ENCODE results near the gene ASIC4. TPM values are rescaled to one million over a fixed set of nuclear protein-coding genes. Genes with fewer than 3 reads are reported as not detected.

The ASIC4 gene
- total RNA-seq, 3 donors from 2014 or later (not counting 1 experiment from before 2014, with no cell fraction given), result 0.12 to 0.20 TPM; not detected in 1

DNA sequence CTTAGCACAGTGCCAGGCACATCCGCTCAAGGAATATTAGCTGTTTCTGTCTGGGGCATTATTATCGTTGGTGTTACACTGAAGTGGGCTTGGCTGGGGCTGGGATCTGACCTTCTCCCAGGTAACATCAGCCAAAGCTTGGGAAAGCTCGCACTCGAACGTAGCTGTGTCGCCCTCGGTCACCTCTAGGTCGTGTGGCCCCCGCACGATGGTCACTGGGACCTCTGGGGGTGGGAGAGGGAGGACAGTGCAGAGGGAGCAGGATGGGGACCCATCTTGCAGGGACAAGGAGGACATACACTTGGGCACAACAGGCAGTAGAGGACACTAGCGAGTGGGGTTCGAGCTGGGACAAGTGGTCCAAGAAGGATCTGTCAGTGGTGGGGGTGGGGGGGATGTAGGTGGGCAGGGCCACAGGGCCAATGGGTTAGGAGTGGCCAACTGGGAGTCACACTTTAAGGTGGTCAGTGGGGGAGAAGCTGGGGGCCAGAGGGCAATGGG is 39.2 kb downstream of the ASIC4 start:
- H3K9me3 ChIP-seq (ENCODE audit: control insufficient read depth, insufficient read depth, low read length), result no peaks in the 10 kb centered on the region
- no peak overlapping the region for H3K27ac ChIP-seq (ENCODE audit: low read length)
- Mint-ChIP-seq H3K27me3 (ENCODE audit: low read depth in 2 of 2) (peaks cover 8 to 22% of the 10 kb centered on the region in 2 donors), H3K4me3 (peak overlapping the region; percentile 45), H3K36me3 (no peaks in the 10 kb centered on the region), H3K4me1 (peaks cover 5 to 17% of the 10 kb centered on the region in 2 donors), H3K9me3 (no peaks in the 10 kb centered on the region), H3K27ac (no peak overlapping the region)
- H3K36me3 ChIP-seq (ENCODE audit: control insufficient read depth, insufficient read depth, low read length), result no peaks in the 10 kb centered on the region
- ATAC-seq, result no peak
- peaks cover 20% of the 10 kb centered on the region for H3K4me1 ChIP-seq (ENCODE audit: control insufficient read depth, insufficient read depth, low read length)
- no peak for DNase-seq
- peaks cover 28% of the 10 kb centered on the region for H3K27me3 ChIP-seq (ENCODE audit: control insufficient read depth, insufficient read depth, low read length)
- TF ChIP-seq, protein P1, sequence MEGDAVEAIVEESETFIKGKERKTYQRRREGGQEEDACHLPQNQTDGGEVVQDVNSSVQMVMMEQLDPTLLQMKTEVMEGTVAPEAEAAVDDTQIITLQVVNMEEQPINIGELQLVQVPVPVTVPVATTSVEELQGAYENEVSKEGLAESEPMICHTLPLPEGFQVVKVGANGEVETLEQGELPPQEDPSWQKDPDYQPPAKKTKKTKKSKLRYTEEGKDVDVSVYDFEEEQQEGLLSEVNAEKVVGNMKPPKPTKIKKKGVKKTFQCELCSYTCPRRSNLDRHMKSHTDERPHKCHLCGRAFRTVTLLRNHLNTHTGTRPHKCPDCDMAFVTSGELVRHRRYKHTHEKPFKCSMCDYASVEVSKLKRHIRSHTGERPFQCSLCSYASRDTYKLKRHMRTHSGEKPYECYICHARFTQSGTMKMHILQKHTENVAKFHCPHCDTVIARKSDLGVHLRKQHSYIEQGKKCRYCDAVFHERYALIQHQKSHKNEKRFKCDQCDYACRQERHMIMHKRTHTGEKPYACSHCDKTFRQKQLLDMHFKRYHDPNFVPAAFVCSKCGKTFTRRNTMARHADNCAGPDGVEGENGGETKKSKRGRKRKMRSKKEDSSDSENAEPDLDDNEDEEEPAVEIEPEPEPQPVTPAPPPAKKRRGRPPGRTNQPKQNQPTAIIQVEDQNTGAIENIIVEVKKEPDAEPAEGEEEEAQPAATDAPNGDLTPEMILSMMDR (IDR thresholded peaks at IDR 0.05), result no peak
- intact Hi-C loops (cut with micrococcal nuclease), result loop anchor here (2.0 kb wide), 1 partner anchor 45 kb away; no protein-coding TSS in a partner anchor
- H3K4me3 ChIP-seq (ENCODE audit: low read length), result no peak overlapping the region
- 88% methylated on average over 12 of the region's 12 CpGs for WGBS (ENCODE audit: insufficient coverage)

DNA sequence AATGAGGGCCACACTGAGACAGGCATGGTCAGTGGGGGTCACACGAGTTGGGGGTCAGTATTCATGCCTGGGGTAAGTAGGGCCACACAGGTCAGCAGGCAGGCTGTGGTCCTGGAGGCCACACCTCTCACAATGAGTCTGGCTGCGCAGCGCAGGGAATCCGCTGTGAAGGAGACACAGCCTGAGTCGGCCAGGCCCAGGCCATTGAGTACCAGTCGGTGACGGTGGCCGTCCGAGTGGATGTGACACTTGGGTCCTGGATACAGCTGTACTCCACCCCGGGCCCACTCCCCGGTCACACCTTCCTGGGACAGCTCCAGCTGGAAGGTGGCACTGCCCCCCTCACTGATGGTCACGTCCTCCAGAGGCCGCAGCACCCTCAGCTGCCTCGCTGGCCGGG is 40.1 kb downstream of the ASIC4 start:
- Histone ChIP-seq H3K4me1 (ENCODE audit: control insufficient read depth, insufficient read depth, low read length) (peaks cover 20% of the 10 kb centered on the region), H3K27me3 (ENCODE audit: control insufficient read depth, insufficient read depth, low read length) (peaks cover 28% of the 10 kb centered on the region), H3K4me3 (ENCODE audit: low read length) (no peak overlapping the region), H3K36me3 (ENCODE audit: control insufficient read depth, insufficient read depth, low read length) (no peaks in the 10 kb centered on the region), H3K9me3 (ENCODE audit: control insufficient read depth, insufficient read depth, low read length) (no peaks in the 10 kb centered on the region), H3K27ac (ENCODE audit: low read length) (no peak overlapping the region)
- ATAC-seq (no peak), DNase-seq (no peak)
- Mint-ChIP-seq H3K4me3 (no peak overlapping the region), H3K27me3 (ENCODE audit: low read depth in 2 of 2) (peaks cover 8 to 22% of the 10 kb centered on the region in 2 donors), H3K9me3 (no peaks in the 10 kb centered on the region), H3K27ac (no peak overlapping the region), H3K36me3 (no peaks in the 10 kb centered on the region), H3K4me1 (peaks cover 5 to 17% of the 10 kb centered on the region in 2 donors)
- TF ChIP-seq, protein P1 (IDR thresholded peaks at IDR 0.05), result no peak
- intact Hi-C loops (cut with micrococcal nuclease), result no loop called here
- 93% methylated on average over 15 of the region's 15 CpGs for WGBS (ENCODE audit: insufficient coverage)

DNA sequence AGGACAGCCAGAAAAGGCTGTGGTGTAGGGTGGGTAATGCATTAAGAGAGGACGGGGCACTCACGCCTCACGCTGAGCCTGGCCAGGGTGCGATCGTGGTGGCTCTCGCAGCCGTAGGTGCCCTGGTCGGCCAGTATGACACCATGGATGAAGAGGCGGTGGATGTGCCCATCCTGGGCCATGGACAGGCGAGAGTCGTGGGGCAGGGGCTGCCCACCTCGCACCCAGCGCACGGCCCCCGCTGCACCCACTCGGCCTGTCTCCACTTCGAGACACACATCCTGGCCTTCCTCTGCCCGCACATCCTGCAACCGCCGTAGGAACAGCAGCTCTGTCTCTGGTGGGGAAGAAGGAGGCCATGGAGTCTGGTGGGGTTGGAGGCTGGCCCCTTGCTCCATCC is 41.7 kb downstream of the ASIC4 start:
- Histone ChIP-seq H3K4me1 (ENCODE audit: control insufficient read depth, insufficient read depth, low read length) (peaks cover 20% of the 10 kb centered on the region), H3K27me3 (ENCODE audit: control insufficient read depth, insufficient read depth, low read length) (peaks cover 28% of the 10 kb centered on the region), H3K9me3 (ENCODE audit: control insufficient read depth, insufficient read depth, low read length) (no peaks in the 10 kb centered on the region), H3K36me3 (ENCODE audit: control insufficient read depth, insufficient read depth, low read length) (no peaks in the 10 kb centered on the region), H3K27ac (ENCODE audit: low read length) (no peak overlapping the region), H3K4me3 (ENCODE audit: low read length) (no peak overlapping the region)
- no peak for DNase-seq
- intact Hi-C loops (cut with micrococcal nuclease), result no loop called here
- no peak for ATAC-seq
- Mint-ChIP-seq H3K4me1 (peaks cover 5 to 15% of the 10 kb centered on the region in 2 donors), H3K9me3 (no peaks in the 10 kb centered on the region), H3K27ac (no peak overlapping the region), H3K36me3 (no peaks in the 10 kb centered on the region), H3K4me3 (no peak overlapping the region), H3K27me3 (ENCODE audit: low read depth in 2 of 2) (peaks cover 8 to 19% of the 10 kb centered on the region in 2 donors)
- WGBS (ENCODE audit: insufficient coverage), result 90% methylated on average over 20 of the region's 20 CpGs
- TF ChIP-seq, protein P1 (IDR thresholded peaks at IDR 0.05), result no peak

DNA sequence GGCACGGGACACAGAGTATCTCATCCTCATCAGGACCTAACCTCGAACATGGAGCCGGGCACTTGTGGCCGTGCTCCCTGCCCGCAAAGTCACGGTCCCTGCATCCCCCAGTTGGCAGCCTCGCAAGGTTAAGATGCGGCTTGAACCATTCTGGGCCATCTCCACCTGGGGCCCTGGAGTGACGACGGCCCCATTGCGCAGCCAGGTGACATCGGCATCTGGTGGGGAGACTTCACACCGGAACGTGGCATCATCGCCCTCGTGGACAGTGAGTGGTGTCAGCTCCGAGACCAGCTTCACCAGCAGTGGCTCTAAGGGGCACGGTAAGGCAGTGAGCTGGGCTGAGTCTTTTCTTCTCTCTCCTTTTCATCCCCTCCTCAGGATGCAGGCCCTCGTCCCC is 42.1 kb downstream of the ASIC4 start:
- no peak for DNase-seq
- 92% methylated on average over 19 of the region's 19 CpGs for WGBS (ENCODE audit: insufficient coverage)
- Histone ChIP-seq H3K4me3 (ENCODE audit: low read length) (no peak overlapping the region), H3K9me3 (ENCODE audit: control insufficient read depth, insufficient read depth, low read length) (no peaks in the 10 kb centered on the region), H3K36me3 (ENCODE audit: control insufficient read depth, insufficient read depth, low read length) (no peaks in the 10 kb centered on the region), H3K27me3 (ENCODE audit: control insufficient read depth, insufficient read depth, low read length) (peaks cover 24% of the 10 kb centered on the region), H3K4me1 (ENCODE audit: control insufficient read depth, insufficient read depth, low read length) (peaks cover 18% of the 10 kb centered on the region), H3K27ac (ENCODE audit: low read length) (no peak overlapping the region)
- H3K27me3 Mint-ChIP-seq (ENCODE audit: low read depth in 2 of 2), result peaks cover 8 to 17% of the 10 kb centered on the region in 2 donors
- TF ChIP-seq, protein P1 (IDR thresholded peaks at IDR 0.05), result no peak
- no peak overlapping the region for H3K4me3 Mint-ChIP-seq
- H3K9me3 Mint-ChIP-seq, result no peaks in the 10 kb centered on the region
- H3K36me3 Mint-ChIP-seq, result no peaks in the 10 kb centered on the region
- ATAC-seq, result no peak
- intact Hi-C loops (cut with micrococcal nuclease), result no loop called here
- H3K4me1 Mint-ChIP-seq, result peaks cover 5 to 12% of the 10 kb centered on the region in 2 donors
- no peak overlapping the region for H3K27ac Mint-ChIP-seq
